HepG2 (cell line): ENCODE measurements around the gene KRTAP10-6. TPM values are rescaled to one million over a fixed set of nuclear protein-coding genes. Genes with fewer than 3 reads are reported as not detected.

Experiments
- ATAC-seq: fragments of 200-7000 bp; cut with Tn5 transposase; 3 replicates; pipeline ENCODE4 v1.9.1; 2020; ENCODE audit warnings: mild to moderate bottlenecking, moderate library complexity
- BruUV-seq: library from RNA; stranded (reverse); fragments of 400-500 nt; replicated peaks from 2 replicates; lab custom pipeline; 2021; lab: Mats Ljungman, UMichigan
- CTCF ChIA-PET: fragments of 300-600 bp; formaldehyde crosslinking; extraction: SDS; loops from one replicate; lab custom pipeline; 2021; ENCODE audit warnings: low total read pairs, inconsistent platforms, low intra/inter-chr PET ratio; lab: Yijun Ruan, JAX
- POLR2A ChIA-PET: fragments of 350-600 bp; sonication (Branson Sonifier 250); formaldehyde crosslinking; loops from one replicate; lab custom pipeline; 2020; ENCODE audit warnings: antibody characterized with exemption, inconsistent platforms; lab: Yijun Ruan, JAX
- DNase-seq: peaks from one replicate; pipeline ENCODE4 v3.0.0-alpha.2; 2015; ENCODE audit warnings: low spot score
- FAIRE-seq: peaks from 3 replicates; lab custom pipeline; 2011; peaks lifted over from hg19 to GRCh38; lab: Jason Lieb, UNC
- H2AFZ ChIP-seq: one replicate; pipeline ENCODE4 v1.6.1; 2011; ENCODE audit warnings: low read length, inconsistent platforms
- H3K27ac ChIP-seq: fragments of 300-600 bp; 3 replicates; pipeline ENCODE4 v1.8.0; 2011; ENCODE audit warnings: mixed run types, mild to moderate bottlenecking, mixed read lengths, low read length, inconsistent platforms; ENCODE audit not compliant: insufficient read depth; ENCODE audit errors: extremely low read length
- H3K27me3 ChIP-seq, 2 experiments: fragments of 200-600 bp in 1 of 2; 2 replicates in 1 of 2; 3 replicates in 1 of 2; pipeline versions ENCODE4 v1.6.0 to v1.8.0; 2011; ENCODE audit warnings: low read length in 2 of 2, mild to moderate bottlenecking in 2 of 2, moderate library complexity in 2 of 2, inconsistent platforms in 1 of 2; ENCODE audit not compliant: insufficient read depth in 2 of 2, control insufficient read depth in 1 of 2
- H3K36me3 ChIP-seq, 2 experiments: fragments of 200-600 bp in 1 of 2; replicated peaks in 1 of 2; 2 replicates in 1 of 2; 3 replicates in 1 of 2; pipeline versions ENCODE4 v1.5.1 to v1.8.0; 2011; ENCODE audit warnings: low read length in 2 of 2, inconsistent platforms in 1 of 2; ENCODE audit not compliant: insufficient read depth in 2 of 2, control insufficient read depth in 1 of 2
- H3K4me1 ChIP-seq: 2 replicates; pipeline ENCODE4 v1.5.1; 2012; ENCODE audit warnings: low read length, inconsistent platforms; ENCODE audit not compliant: insufficient read depth
- H3K4me2 ChIP-seq: 2 replicates; pipeline ENCODE4 v1.6.0; 2011; ENCODE audit warnings: low read depth, low read length, inconsistent platforms
- H3K4me3 ChIP-seq, 3 experiments: fragments of 200-600 bp in 1 of 3; sonication (generic), shearing (Covaris generic) in 1 of 3; replicated peaks in 1 of 3; 2 replicates each; pipeline ENCODE4 v1.5.1; 2011 to 2016; ENCODE audit warnings: low read length in 3 of 3, inconsistent platforms in 2 of 3, low read depth in 2 of 3, mild to moderate bottlenecking in 2 of 3, control low read depth in 1 of 3, mixed read lengths in 1 of 3; ENCODE audit not compliant: insufficient read depth in 1 of 3
- H3K79me2 ChIP-seq: one replicate; pipeline ENCODE4 v1.6.1; 2011; ENCODE audit warnings: low read length, inconsistent platforms; ENCODE audit not compliant: insufficient read depth
- H3K9ac ChIP-seq: 2 replicates; pipeline ENCODE4 v1.6.0; 2011; ENCODE audit warnings: mild to moderate bottlenecking, low read depth, low read length, inconsistent platforms; ENCODE audit not compliant: insufficient read depth
- H3K9me3 ChIP-seq: 2 replicates; pipeline ENCODE4 v1.5.1; 2012; ENCODE audit warnings: mild to moderate bottlenecking, low read length
- H4K20me1 ChIP-seq: 2 replicates; pipeline ENCODE4 v1.6.0; 2011; ENCODE audit warnings: inconsistent platforms, mild to moderate bottlenecking, low read length, moderate library complexity; ENCODE audit not compliant: insufficient read depth
- PAXIP1 ChIP-seq: sonication (generic); formaldehyde crosslinking; conservative IDR thresholded peaks from 2 replicates; pipeline ENCODE4 v1.4.0; 2020; ENCODE audit warnings: mild to moderate bottlenecking, missing genetic modification reagents, moderate library complexity
- RFX5 ChIP-seq: IDR thresholded peaks from 2 replicates; pipeline ENCODE4 v1.6.1; 2011; ENCODE audit warnings: low read depth, low read length, improper control_type of control experiment
- SNAI1 ChIP-seq: sonication (generic); formaldehyde crosslinking; IDR thresholded peaks from 2 replicates; pipeline ENCODE4 v1.5.0; 2020; ENCODE audit warnings: mild to moderate bottlenecking, missing genetic modification reagents, borderline replicate concordance
- SRY ChIP-seq: sonication (generic); formaldehyde crosslinking; IDR thresholded peaks from 2 replicates; pipeline ENCODE4 v1.8.0; 2022; ENCODE audit warnings: mild to moderate bottlenecking, missing genetic modification reagents
- ZMYM2 ChIP-seq: sonication (generic); formaldehyde crosslinking; IDR thresholded peaks from 2 replicates; pipeline ENCODE4 v1.8.0; 2022; ENCODE audit warnings: mild to moderate bottlenecking, missing genetic modification reagents
- ZNF20 ChIP-seq: sonication (generic); formaldehyde crosslinking; IDR thresholded peaks from 2 replicates; pipeline ENCODE4 v1.4.0; 2020; ENCODE audit warnings: mild to moderate bottlenecking, moderate library complexity, missing genetic modification reagents
- ZNF317 ChIP-seq: sonication (generic); formaldehyde crosslinking; IDR thresholded peaks from 2 replicates; pipeline ENCODE4 v1.5.0; 2020; ENCODE audit warnings: mild to moderate bottlenecking, missing genetic modification reagents
- ZNF724P ChIP-seq: sonication (generic); formaldehyde crosslinking; IDR thresholded peaks from 2 replicates; pipeline ENCODE4 v1.8.0; 2022; ENCODE audit warnings: missing genetic modification reagents, borderline replicate concordance
- WGBS: methylation state at CpG from one replicate; pipeline ENCODE4 v1.1.6; 2017; ENCODE audit warnings: low lambda C conversion rate; 5-methylcytosine and 5-hydroxymethylcytosine counted together
- in situ Hi-C: cut with HindIII; loops from 2 replicates; pipeline ENCODE4 v1.10.0; 2017; ENCODE audit warnings: low pct_unique_long_range_greater_than_20kb; ENCODE audit not compliant: extremely low pct_ligation_motif_present
- intact Hi-C: fragments of 100-400 bp; cut with micrococcal nuclease; formaldehyde crosslinking; loops from one replicate; pipeline ENCODE4 v1.10.0; 2022; ENCODE audit not compliant: unreplicated experiment
- polyA plus RNA-seq, 8 experiments: library from polyadenylated mRNA; depleted of rRNA in 3 of 8; stranded (reverse) in 7 of 8; unstranded in 1 of 8; fragments of >200 nt; fragmentation: Illumina TruSeq in 4 of 8; extraction: Trizol in 4 of 8; gene quantifications; 2 replicates each; pipeline versions ENCODE4 v1.2.1 to v1.2.3, GENCODE V29; 2011 to 2016; ENCODE audit warnings: low read depth in 4 of 8, missing spikeins in 1 of 8, mixed read lengths in 1 of 8; ENCODE audit not compliant: insufficient read depth in 1 of 8
- total RNA-seq, 5 experiments: library from RNA; depleted of rRNA; stranded (reverse); fragments of >200 nt; fragmentation: Illumina TruSeq; extraction: Trizol; gene quantifications; 2 replicates each; pipeline ENCODE4 v1.2.3, GENCODE V29; 2016; ENCODE audit warnings: low read depth in 1 of 5
- TF ChIP-seq, protein P1 (sequence below): sonication (generic); formaldehyde crosslinking; IDR thresholded peaks from 2 replicates; pipeline ENCODE4 v1.4.0; 2020; ENCODE audit warnings: missing genetic modification reagents, mild to moderate bottlenecking, borderline replicate concordance

Gene KRTAP10-6
- total and polyA plus RNA-seq, 2 of the 13 experiments (the other 11 are each of a cell fraction or from before 2014, with no cell fraction given), result not detected

- no peak overlapping the region for H3K9ac ChIP-seq
- no peak for DNase-seq
- peak overlapping the region; percentile 32 for H3K27ac ChIP-seq
- peak; percentile 8; the same call in 1 of the 2 replicates for TF ChIP-seq PAXIP1
- TF ChIP-seq SRY (CRISPR knock-in tag), result 0 out of 2 replicates have a peak, but pooled peaks have one; percentile 31
- 0 out of 2 replicates have a peak, but pooled peaks have one; percentile 7 for TF ChIP-seq ZMYM2
- TF ChIP-seq, protein P1, sequence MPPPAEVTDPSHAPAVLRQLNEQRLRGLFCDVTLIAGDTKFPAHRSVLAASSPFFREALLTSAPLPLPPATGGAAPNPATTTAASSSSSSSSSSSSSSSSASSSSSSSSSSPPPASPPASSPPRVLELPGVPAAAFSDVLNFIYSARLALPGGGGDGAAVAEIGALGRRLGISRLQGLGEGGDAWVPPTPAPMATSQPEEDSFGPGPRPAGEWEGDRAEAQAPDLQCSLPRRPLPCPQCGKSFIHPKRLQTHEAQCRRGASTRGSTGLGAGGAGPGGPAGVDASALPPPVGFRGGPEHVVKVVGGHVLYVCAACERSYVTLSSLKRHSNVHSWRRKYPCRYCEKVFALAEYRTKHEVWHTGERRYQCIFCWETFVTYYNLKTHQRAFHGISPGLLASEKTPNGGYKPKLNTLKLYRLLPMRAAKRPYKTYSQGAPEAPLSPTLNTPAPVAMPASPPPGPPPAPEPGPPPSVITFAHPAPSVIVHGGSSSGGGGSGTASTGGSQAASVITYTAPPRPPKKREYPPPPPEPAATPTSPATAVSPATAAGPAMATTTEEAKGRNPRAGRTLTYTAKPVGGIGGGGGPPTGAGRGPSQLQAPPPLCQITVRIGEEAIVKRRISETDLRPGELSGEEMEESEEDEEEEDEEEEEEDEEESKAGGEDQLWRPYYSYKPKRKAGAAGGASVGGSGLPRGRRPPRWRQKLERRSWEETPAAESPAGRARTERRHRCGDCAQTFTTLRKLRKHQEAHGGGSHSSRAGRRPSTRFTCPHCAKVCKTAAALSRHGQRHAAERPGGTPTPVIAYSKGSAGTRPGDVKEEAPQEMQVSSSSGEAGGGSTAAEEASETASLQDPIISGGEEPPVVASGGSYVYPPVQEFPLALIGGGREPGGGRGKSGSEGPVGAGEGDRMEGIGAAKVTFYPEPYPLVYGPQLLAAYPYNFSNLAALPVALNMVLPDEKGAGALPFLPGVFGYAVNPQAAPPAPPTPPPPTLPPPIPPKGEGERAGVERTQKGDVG (CRISPR knock-in tag), result peak; percentile 10; the same call in 1 of the 2 replicates
- no peak for TF ChIP-seq ZNF20 (CRISPR knock-in tag)
- 0 out of 2 replicates have a peak, but pooled peaks have one; percentile 94 for TF ChIP-seq ZNF317 (CRISPR knock-in tag)
- TF ChIP-seq RFX5, result no peak
- no peak for TF ChIP-seq SNAI1
- TF ChIP-seq ZNF724P (CRISPR knock-in tag), result 0 out of 2 replicates have a peak, but pooled peaks have one; percentile 8
- CTCF ChIA-PET, result no interaction called here
- H2AFZ ChIP-seq, result no peak overlapping the region
- ATAC-seq, result no peak; the same call in 2 of the 3 replicates
- no peaks in the 10 kb centered on the region for H4K20me1 ChIP-seq
- intact Hi-C loops, result no loop called here
- in situ Hi-C loops, result no loop called here
- POLR2A ChIA-PET, result no interaction called here
- no TSS peak for BruUV-seq
- H3K27me3 ChIP-seq, result no peaks in the 10 kb centered on the region
- no peaks in the 10 kb centered on the region for H3K36me3 ChIP-seq
- WGBS, result 94% methylated on average over 16 of the region's 20 CpGs
- H3K4me1 ChIP-seq, result peaks cover 32% of the 10 kb centered on the region
- no peak overlapping the region for H3K4me3 ChIP-seq
- H3K79me2 ChIP-seq, result no peaks in the 10 kb centered on the region
- no peak for FAIRE-seq
- H3K4me2 ChIP-seq, result peak overlapping the region; percentile 75
- H3K9me3 ChIP-seq, result peaks cover 14% of the 10 kb centered on the region
These were observed 16.8 kb downstream of the KRTAP10-6 start for GRCh38 chr21:44575307-44576024.
